ENCODE results near the gene CDC14B. TPM values are rescaled to one million over a fixed set of nuclear protein-coding genes. Genes with fewer than 3 reads are reported as not detected.

CDC14B gene
- total RNA-seq, 1 experiment from 2014 or later: 29.8 TPM

DNA sequence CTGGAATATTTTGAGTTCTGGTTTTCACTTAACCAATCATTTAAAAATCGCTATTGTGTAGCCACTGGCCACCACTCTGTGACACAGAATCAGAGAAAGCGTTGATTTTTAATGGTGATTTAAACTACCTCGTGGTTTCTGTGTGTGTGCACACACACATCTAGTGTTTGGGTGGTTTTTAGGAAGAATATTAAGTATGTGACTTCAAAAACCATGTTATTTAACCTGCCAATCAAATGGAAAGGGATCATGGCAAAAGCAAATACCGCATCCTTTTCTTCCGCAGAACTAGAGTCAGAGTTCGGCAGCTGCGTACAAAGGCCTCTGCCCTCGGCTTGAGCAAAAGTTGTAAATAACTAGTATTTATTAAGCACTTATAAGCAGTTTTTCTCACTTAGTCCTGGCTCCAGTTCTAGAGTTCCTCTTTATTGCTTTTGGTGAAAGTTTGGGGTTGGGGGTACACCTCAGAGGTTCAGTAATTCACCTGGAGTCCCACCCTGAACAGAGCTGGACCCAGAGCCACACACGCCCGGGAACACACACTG is 129.0 kb downstream of the CDC14B start:
- Mint-ChIP-seq H3K4me3 (ENCODE audit: low read depth, unreplicated experiment) (no peak overlapping the region), H3K27me3 (ENCODE audit: unreplicated experiment) (no peaks in the 10 kb centered on the region), H3K9me3 (ENCODE audit: low read depth, unreplicated experiment) (no peaks in the 10 kb centered on the region), H3K4me1 (ENCODE audit: low read depth, unreplicated experiment) (no peaks in the 10 kb centered on the region), H3K36me3 (ENCODE audit: insufficient read depth, unreplicated experiment) (peaks cover 21% of the 10 kb centered on the region), H3K27ac (ENCODE audit: unreplicated experiment) (no peak overlapping the region)
- intact Hi-C loops (cut with micrococcal nuclease; ENCODE audit: unreplicated experiment): no loop called here
- BruUV-seq (replicated peaks): no TSS peak
- TF ChIP-seq, protein P1, sequence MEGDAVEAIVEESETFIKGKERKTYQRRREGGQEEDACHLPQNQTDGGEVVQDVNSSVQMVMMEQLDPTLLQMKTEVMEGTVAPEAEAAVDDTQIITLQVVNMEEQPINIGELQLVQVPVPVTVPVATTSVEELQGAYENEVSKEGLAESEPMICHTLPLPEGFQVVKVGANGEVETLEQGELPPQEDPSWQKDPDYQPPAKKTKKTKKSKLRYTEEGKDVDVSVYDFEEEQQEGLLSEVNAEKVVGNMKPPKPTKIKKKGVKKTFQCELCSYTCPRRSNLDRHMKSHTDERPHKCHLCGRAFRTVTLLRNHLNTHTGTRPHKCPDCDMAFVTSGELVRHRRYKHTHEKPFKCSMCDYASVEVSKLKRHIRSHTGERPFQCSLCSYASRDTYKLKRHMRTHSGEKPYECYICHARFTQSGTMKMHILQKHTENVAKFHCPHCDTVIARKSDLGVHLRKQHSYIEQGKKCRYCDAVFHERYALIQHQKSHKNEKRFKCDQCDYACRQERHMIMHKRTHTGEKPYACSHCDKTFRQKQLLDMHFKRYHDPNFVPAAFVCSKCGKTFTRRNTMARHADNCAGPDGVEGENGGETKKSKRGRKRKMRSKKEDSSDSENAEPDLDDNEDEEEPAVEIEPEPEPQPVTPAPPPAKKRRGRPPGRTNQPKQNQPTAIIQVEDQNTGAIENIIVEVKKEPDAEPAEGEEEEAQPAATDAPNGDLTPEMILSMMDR (IDR thresholded peaks at IDR 0.05; ENCODE audit: unreplicated experiment): no peak
- DNase-seq: no peak
- CTCF ChIA-PET: no interaction called here

DNA sequence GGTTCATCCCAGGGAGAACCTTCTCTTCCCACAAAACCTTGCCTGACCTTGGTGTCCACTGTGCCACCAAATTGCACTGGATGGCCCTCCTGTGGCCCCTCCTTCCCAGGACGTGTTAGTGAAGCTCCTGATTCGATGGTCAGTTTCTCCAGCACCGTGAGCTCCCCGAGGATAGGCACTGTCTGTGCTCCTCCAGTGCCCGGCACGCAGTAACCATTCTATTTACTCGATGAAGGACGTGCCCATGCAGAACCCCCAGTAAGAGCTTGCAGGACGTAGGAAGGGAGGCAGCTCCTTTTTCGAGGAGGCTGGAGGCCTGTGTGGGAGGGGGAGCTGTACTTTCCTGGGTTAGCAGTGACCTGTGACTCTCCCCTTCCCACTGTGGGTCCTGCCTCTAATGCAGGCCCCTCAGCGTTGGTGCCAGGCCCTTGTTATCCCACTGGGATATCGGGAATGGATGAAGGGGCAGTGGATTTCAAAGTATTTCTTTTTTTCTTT is 130.1 kb downstream of the CDC14B start:
- no TSS peak for BruUV-seq (replicated peaks)
- H3K27me3 Mint-ChIP-seq (ENCODE audit: unreplicated experiment): no peaks in the 10 kb centered on the region
- no peak for DNase-seq
- CTCF ChIA-PET: no interaction called here
- no peaks in the 10 kb centered on the region for H3K4me1 Mint-ChIP-seq (ENCODE audit: low read depth, unreplicated experiment)
- H3K36me3 Mint-ChIP-seq (ENCODE audit: insufficient read depth, unreplicated experiment): peaks cover 17% of the 10 kb centered on the region
- no peak overlapping the region for H3K4me3 Mint-ChIP-seq (ENCODE audit: low read depth, unreplicated experiment)
- no peak overlapping the region for H3K27ac Mint-ChIP-seq (ENCODE audit: unreplicated experiment)
- no peaks in the 10 kb centered on the region for H3K9me3 Mint-ChIP-seq (ENCODE audit: low read depth, unreplicated experiment)
- intact Hi-C loops (cut with micrococcal nuclease; ENCODE audit: unreplicated experiment): no loop called here
- TF ChIP-seq, protein P1 (IDR thresholded peaks at IDR 0.05; ENCODE audit: unreplicated experiment): no peak

DNA sequence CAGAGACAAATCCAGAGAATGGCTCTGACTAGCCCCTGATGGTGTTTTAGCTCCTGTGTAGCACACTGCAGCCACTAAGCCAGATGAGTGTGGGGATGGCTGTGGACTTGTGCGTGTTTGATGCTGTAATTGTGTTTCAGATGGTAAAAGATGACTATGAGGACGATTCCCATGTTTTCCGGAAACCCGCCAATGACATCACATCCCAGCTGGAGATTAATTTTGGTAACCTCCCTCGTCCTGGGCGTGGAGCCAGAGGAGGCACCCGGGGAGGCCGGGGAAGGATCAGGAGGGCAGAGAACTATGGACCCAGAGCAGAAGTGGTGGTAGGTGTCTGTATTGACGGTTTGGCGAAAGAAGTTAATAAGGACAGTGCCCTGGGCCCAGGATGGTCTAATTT is 131.7 kb downstream of the CDC14B start:
- DNase-seq: no peak
- Mint-ChIP-seq H3K27me3 (ENCODE audit: unreplicated experiment) (no peaks in the 10 kb centered on the region), H3K27ac (ENCODE audit: unreplicated experiment) (no peak overlapping the region), H3K4me1 (ENCODE audit: low read depth, unreplicated experiment) (no peaks in the 10 kb centered on the region), H3K4me3 (ENCODE audit: low read depth, unreplicated experiment) (no peak overlapping the region), H3K9me3 (ENCODE audit: low read depth, unreplicated experiment) (no peaks in the 10 kb centered on the region), H3K36me3 (ENCODE audit: insufficient read depth, unreplicated experiment) (peaks cover 17% of the 10 kb centered on the region)
- CTCF ChIA-PET: no interaction called here
- intact Hi-C loops (cut with micrococcal nuclease; ENCODE audit: unreplicated experiment): no loop called here
- TF ChIP-seq, protein P1 (IDR thresholded peaks at IDR 0.05; ENCODE audit: unreplicated experiment): no peak
- BruUV-seq (replicated peaks): no TSS peak

DNA sequence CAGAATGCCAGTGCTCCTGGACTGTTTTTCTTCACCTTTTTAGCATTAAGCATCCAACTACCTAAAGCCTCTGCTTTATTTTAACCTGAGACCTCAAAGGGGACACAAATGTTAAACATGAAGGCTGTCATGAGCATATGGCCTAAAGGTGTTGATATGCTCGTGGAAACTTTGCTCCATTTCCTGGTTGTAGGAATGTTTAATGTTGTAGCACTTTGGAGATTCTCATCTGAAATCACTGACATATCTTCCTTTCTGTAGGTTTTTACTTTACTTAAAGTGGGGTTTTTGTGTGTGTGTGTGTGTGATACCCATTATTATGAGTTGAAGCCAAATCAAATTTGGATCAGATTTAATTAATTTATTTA is 132.6 kb downstream of the CDC14B start:
- TF ChIP-seq, protein P1 (IDR thresholded peaks at IDR 0.05; ENCODE audit: unreplicated experiment): no peak
- intact Hi-C loops (cut with micrococcal nuclease; ENCODE audit: unreplicated experiment): no loop called here
- peaks cover 12% of the 10 kb centered on the region for H3K36me3 Mint-ChIP-seq (ENCODE audit: insufficient read depth, unreplicated experiment)
- H3K27me3 Mint-ChIP-seq (ENCODE audit: unreplicated experiment): no peaks in the 10 kb centered on the region
- no peak overlapping the region for H3K4me3 Mint-ChIP-seq (ENCODE audit: low read depth, unreplicated experiment)
- no peaks in the 10 kb centered on the region for H3K4me1 Mint-ChIP-seq (ENCODE audit: low read depth, unreplicated experiment)
- CTCF ChIA-PET: no interaction called here
- DNase-seq: no peak
- no peak overlapping the region for H3K27ac Mint-ChIP-seq (ENCODE audit: unreplicated experiment)
- no peaks in the 10 kb centered on the region for H3K9me3 Mint-ChIP-seq (ENCODE audit: low read depth, unreplicated experiment)
- no TSS peak for BruUV-seq (replicated peaks)

Measured in Calu3 (cell line).